Endodermal cell (in vitro differentiated cells): ENCODE measurements around the gene SFXN1. TPM values are rescaled to one million over a fixed set of nuclear protein-coding genes. Genes with fewer than 3 reads are reported as not detected.

Source experiments
- DNase-seq: peaks from one replicate; pipeline ENCODE4 v3.0.0-alpha.2; 2017
- H3K27ac ChIP-seq: 2 replicates; pipeline ENCODE4 v1.5.1; 2013; ENCODE audit warnings: mild to moderate bottlenecking, low read depth, low read length, moderate library complexity
- H3K27me3 ChIP-seq: 2 replicates; pipeline ENCODE4 v1.6.1; 2013; ENCODE audit warnings: mild to moderate bottlenecking, low read length, moderate library complexity; ENCODE audit not compliant: insufficient read depth, control insufficient read depth, poor library complexity, severe bottlenecking
- H3K36me3 ChIP-seq: 2 replicates; pipeline ENCODE4 v1.7.0; 2013; ENCODE audit warnings: mild to moderate bottlenecking, low read length, moderate library complexity; ENCODE audit not compliant: control insufficient read depth, insufficient read depth
- H3K4me1 ChIP-seq: one replicate; pipeline ENCODE4 v1.7.0; 2013; ENCODE audit warnings: low read length; ENCODE audit not compliant: control insufficient read depth, insufficient read depth
- H3K4me3 ChIP-seq: 2 replicates; pipeline ENCODE4 v1.5.1; 2013; ENCODE audit warnings: mild to moderate bottlenecking, low read length, moderate library complexity
- H3K9ac ChIP-seq: 2 replicates; pipeline ENCODE4 v1.6.1; 2013; ENCODE audit warnings: mild to moderate bottlenecking, low read length, moderate library complexity; ENCODE audit not compliant: poor library complexity, severe bottlenecking; ENCODE audit errors: extremely low read depth
- H3K9me3 ChIP-seq: 2 replicates; pipeline ENCODE4 v1.6.1; 2013; ENCODE audit warnings: mild to moderate bottlenecking, low read length, moderate library complexity; ENCODE audit not compliant: control insufficient read depth
- H3K27ac Mint-ChIP-seq: 2 replicates; pipeline ENCODE4 v1.8.0; 2020; ENCODE audit warnings: mixed read lengths
- H3K27me3 Mint-ChIP-seq: 2 replicates; pipeline ENCODE4 v1.8.0; 2021; ENCODE audit warnings: mild to moderate bottlenecking, mixed read lengths; ENCODE audit not compliant: insufficient read depth
- H3K36me3 Mint-ChIP-seq: 2 replicates; pipeline ENCODE4 v1.8.0; 2020; ENCODE audit warnings: low read depth, mixed read lengths
- H3K4me1 Mint-ChIP-seq: 2 replicates; pipeline ENCODE4 v1.8.0; 2020; ENCODE audit warnings: mixed read lengths
- H3K4me3 Mint-ChIP-seq: 2 replicates; pipeline ENCODE4 v1.8.0; 2020; ENCODE audit warnings: mild to moderate bottlenecking, moderate library complexity, mixed read lengths
- H3K9me3 Mint-ChIP-seq: 2 replicates; pipeline ENCODE4 v1.8.0; 2020; ENCODE audit warnings: mild to moderate bottlenecking, mixed read lengths
- CTCF ChIP-seq: fragments of 200-600 bp; sonication (generic); conservative IDR thresholded peaks from 2 replicates; pipeline ENCODE4 v1.5.0; 2021; ENCODE audit warnings: antibody characterized with exemption, mild to moderate bottlenecking
- WGBS, 2 experiments: methylation state at CpG; one replicate each; pipeline versions ENCODE4 v1.1.5 to v1.1.7; 2013; ENCODE audit warnings: missing lambda C conversion rate in 2 of 2, mixed read lengths in 1 of 2; ENCODE audit not compliant: insufficient coverage in 1 of 2, insufficient read length in 1 of 2; 5-methylcytosine and 5-hydroxymethylcytosine counted together
- total RNA-seq, 2 donors: library from RNA; stranded (reverse); fragmentation: NEBNext Ultra II Directional in 1 of 2; extraction: Animal tissue kit (Norgen Biotek cat#: 25700) in 1 of 2; gene quantifications; 2 replicates in 1 of 2; 3 replicates in 1 of 2; pipeline ENCODE4 v1.2.1, GENCODE V29; 2021

SFXN1 gene
- total RNA-seq, 2 donors from 2014 or later, result 122 to 154 TPM

DNA sequence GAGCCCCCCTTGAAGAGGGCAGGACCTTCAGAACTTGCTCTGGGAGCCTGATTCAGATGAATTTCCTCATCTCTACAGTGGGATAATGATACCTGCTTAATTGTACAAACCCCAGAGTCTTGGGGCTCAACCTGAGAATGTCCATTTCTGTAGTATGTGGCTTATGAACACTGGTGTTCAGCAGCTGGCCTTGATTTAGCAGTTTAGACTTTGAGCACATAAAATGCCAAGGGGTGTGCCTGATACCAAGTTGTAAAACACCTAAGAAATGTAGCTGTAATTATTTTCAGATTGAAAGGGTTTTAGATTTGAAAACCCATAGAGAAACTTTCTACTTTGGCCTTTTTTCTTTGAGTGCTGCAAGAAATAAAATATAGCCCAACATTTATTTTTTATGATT, 44.9 kb downstream of the SFXN1 start:
- Mint-ChIP-seq H3K36me3 (peaks cover 72% of the 10 kb centered on the region), H3K4me1 (no peaks in the 10 kb centered on the region), H3K27me3 (no peaks in the 10 kb centered on the region), H3K4me3 (no peak overlapping the region), H3K27ac (no peak overlapping the region), H3K9me3 (no peaks in the 10 kb centered on the region)
- no peak overlapping the region for H3K27ac ChIP-seq
- no peak overlapping the region for H3K4me3 ChIP-seq
- no peak overlapping the region for H3K9ac ChIP-seq
- no peak for TF ChIP-seq CTCF
- H3K36me3 ChIP-seq, result peaks cover 77% of the 10 kb centered on the region
- no peak for DNase-seq
- no peaks in the 10 kb centered on the region for H3K27me3 ChIP-seq
- no peaks in the 10 kb centered on the region for H3K4me1 ChIP-seq
- no peaks in the 10 kb centered on the region for H3K9me3 ChIP-seq

- H3K9me3 ChIP-seq, result no peaks in the 10 kb centered on the region
- H3K4me3 Mint-ChIP-seq, result no peak overlapping the region
- no peaks in the 10 kb centered on the region for H3K4me1 ChIP-seq
- no peaks in the 10 kb centered on the region for H3K4me1 Mint-ChIP-seq
- no peak for TF ChIP-seq CTCF
- no peaks in the 10 kb centered on the region for H3K27me3 ChIP-seq
- no peak overlapping the region for H3K27ac Mint-ChIP-seq
- no peak overlapping the region for H3K27ac ChIP-seq
- 100% methylated on average over 1 of the region's 1 CpG; no CpG with 5 or more reads in 1 of the 2 experiments for WGBS, 2 experiments
- H3K36me3 Mint-ChIP-seq, result peaks cover 69% of the 10 kb centered on the region
- H3K9me3 Mint-ChIP-seq, result no peaks in the 10 kb centered on the region
- H3K36me3 ChIP-seq, result peaks cover 74% of the 10 kb centered on the region
- H3K27me3 Mint-ChIP-seq, result no peaks in the 10 kb centered on the region
- H3K4me3 ChIP-seq, result no peak overlapping the region
- no peak for DNase-seq
- H3K9ac ChIP-seq, result no peak overlapping the region
Measured at GRCh38 chr5:175524211-175524610, 45.9 kb downstream of the SFXN1 start.

GRCh38 chr5:175526691-175527090, 48.3 kb downstream of the SFXN1 start:
- Histone ChIP-seq H3K27me3 (no peaks in the 10 kb centered on the region), H3K4me3 (no peak overlapping the region), H3K4me1 (no peaks in the 10 kb centered on the region), H3K27ac (no peak overlapping the region), H3K9ac (no peak overlapping the region), H3K36me3 (peaks cover 76% of the 10 kb centered on the region), H3K9me3 (no peaks in the 10 kb centered on the region)
- H3K36me3 Mint-ChIP-seq, result peaks cover 56% of the 10 kb centered on the region
- no peak for TF ChIP-seq CTCF
- H3K4me1 Mint-ChIP-seq, result no peaks in the 10 kb centered on the region
- no peak overlapping the region for H3K27ac Mint-ChIP-seq
- H3K9me3 Mint-ChIP-seq, result no peaks in the 10 kb centered on the region
- 99 to 100% methylated on average over 4 to 6 of the region's 6 CpGs for WGBS, 2 experiments
- no peak overlapping the region for H3K4me3 Mint-ChIP-seq
- H3K27me3 Mint-ChIP-seq, result no peaks in the 10 kb centered on the region
- no peak for DNase-seq
